ENCODE data around the gene GRIP1.
A peak's percentile ranks its signal among the peaks of the same experiment; 100 is the strongest.

GRIP1 gene

DNA sequence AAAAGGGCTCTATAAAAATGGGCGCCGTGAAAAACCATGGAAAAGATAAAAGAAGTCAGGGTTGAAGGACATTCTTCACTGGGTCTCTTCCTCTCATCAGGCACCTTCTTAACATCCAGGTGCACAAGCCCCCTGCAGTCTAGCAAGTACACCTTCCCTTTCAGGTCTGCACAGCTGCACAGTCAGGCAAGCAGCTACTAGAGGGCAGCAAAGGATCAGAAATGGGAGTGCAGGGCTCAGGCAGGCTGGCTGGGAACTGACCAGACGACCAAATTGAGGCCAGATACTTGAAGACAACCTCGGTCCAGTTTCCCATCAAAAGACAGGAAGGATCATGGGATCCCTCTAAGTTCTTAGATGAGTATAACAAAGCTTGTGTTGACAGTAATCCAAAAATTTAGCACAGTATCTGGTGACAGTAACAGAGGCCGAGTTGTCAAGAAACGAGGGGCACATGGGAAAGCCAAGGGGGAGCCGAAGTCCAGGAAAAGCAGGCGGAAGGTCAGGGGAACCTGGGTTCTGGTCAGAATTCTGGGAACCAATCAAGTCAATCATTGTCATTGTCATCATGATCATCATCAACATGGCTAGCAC is 10.1 kb upstream of the GRIP1 start:
- DNase-seq: peak; percentile 1

DNA sequence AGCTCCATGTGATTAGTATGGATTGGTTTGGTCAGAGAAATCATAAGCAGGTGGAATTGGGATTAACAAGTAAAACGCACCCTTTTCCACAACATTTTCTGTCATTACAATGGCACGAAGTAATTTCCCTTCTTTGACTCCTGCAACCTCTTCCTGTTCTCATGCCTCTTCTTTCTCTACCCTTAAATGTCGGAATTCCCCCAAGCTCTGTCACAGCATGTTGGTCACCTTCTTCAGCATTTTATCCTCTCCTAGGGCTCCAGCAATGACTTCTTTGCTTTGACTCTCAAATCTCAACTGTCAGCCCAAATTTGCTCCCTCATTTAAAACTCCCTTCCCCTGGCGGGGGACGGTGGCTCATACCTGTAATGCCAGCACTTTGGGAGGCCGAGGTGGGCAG is 5.3 kb upstream of the GRIP1 start:
- DNase-seq: no peak

DNA sequence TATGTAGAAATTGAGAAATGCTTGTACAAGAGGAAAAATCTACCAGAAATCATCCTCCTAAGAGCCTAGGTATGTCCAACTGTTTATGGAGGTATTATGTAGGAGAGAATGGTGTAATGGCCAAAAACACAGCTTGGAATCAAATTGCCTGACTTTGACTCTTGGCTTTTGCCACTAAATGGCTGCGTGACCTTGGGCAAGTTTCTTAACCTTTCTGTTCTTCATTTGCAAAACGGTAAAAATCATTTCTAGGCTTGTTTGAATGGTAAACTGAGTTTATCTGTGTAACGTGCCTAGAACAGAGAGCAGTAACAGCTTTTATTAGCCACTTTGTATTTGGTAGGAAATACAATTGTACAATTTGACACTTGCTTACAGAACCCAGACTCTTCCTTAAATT is 4.9 kb upstream of the GRIP1 start:
- DNase-seq: no peak

DNA sequence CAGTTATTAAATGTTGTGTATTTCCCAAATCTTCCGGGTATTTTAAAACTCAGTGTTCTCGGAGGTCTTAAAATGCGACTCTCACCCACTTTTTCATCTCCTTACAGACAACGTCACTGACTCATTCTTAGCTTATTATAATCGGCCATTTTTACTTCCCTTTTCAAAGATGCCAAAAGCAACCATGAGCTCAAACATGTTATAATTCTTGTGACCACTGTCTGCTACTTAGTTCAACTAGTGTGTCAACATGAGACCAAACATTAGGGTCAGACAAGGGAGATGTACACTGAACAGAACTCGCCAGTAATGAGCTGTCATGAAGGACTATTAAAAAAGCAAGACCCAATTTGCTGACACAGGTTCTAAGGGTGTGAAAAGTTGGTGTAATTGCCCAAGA is 4.2 kb upstream of the GRIP1 start:
- no peak for DNase-seq

DNA sequence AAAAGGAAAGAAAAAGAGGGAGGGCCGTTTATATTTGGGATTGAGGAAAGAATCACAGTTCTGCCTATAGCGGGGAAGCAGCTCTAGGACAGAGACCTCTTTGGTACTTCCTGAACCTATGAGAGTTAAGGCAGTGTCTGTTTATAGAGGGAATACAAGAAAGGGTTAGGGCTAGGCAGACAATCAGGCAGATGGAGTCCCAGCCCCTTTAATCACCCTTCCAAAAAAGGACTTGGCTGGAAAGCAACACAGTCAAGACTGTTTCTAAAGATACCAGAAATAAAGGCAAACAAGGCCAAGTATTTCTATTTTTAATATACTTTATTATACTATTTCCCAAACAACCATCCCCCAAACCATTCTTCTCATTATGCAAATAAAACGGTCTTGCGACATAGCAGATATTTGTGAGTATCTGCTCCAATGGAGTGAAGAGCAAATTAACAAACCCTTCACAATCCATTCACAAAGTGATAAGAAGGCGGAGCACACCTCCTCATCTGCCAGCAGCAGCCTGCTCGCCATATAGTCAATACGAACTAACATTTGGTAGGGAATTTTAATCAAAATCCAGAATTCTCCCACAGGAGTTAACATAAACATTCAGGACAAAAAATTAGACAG is 697 bp upstream of the GRIP1 start:
- no peak for DNase-seq

DNA sequence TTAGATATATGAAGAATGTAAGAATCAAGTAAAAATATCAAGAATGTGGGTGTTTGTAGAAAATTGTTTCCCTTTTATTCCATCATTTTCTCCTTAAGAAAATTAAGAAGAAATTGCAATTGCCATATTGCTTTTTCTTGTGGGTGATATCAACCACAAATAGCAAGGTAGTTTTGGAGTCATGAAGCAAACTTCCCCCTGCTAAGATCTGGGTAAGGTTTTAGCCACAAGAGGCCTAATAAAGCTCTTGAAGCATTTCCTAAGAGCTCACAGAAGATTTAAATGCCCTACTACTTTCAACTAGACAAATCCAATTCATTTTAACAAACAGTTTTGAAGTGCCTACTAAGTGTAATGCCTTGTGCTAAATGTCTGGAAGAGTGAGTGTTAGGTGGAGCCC is 2.6 kb downstream of the GRIP1 start:
- no peak for DNase-seq

DNA sequence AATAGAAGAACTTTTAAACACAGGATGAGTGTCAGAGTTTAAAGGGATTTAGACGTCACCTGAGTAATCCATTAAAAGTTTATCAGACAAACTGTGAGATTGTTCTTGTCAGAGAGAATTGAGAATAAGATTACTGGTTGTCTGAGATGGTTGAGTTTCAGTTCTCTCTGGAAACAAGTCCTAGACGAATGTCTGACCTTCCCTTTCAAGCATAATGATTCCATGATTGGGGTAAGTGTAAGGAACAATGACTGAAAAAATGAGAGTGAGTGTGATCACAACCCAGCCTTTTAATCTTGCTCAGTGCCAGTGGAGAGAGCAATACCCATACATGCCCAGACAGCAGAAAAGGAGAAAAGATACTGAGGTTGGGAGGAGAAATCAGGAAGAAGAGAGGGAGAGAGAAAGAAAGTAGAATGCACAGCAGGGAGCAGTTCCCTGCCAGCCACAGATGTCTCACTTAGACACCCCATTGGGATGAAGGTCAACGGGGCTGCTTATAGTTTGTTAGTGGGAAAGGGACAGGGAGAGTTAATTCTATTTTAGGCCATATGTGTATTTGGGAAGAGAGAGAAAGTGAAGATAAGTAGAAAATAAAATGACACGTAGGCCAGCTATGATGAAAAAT is 4.3 kb downstream of the GRIP1 start:
- DNase-seq: no peak

DNA sequence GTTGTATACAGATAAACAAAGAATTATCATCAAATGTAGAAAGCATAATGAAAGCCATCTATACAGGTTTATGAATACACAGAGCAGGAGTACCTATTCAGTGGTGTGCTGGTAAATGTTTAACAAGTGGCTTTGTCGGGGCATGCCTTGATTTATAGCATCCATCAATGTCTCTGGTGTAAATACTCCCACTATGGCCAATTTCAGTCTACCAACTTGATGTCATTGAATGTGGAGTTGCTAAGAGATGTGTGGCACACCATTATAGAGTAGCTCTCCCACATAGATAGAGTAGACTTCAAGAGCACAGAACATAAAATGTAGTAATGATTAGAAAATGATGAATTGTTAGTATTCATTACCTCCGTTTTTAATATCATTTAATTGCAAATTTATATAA is 9.3 kb downstream of the GRIP1 start:
- no peak for DNase-seq

DNA sequence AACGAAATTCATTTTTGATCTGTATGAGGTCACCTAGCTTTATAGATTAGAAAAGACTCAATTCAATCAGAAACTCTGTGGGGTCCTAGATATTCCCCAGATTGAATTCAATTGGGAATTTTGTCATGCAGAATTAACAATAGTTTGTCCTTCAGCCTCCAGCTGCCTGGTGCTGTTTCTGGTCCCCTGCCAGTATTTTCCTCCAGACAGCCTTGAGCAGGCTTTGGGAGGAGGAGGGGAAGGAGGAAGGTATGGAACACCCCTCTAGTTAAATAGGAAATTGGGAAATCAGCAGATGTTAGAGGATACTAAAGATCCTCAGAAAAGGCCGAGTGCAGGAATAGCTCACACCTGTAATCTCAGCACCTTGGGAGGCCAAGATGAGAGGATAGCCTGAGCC is 10.6 kb downstream of the GRIP1 start:
- no peak for DNase-seq

DNA sequence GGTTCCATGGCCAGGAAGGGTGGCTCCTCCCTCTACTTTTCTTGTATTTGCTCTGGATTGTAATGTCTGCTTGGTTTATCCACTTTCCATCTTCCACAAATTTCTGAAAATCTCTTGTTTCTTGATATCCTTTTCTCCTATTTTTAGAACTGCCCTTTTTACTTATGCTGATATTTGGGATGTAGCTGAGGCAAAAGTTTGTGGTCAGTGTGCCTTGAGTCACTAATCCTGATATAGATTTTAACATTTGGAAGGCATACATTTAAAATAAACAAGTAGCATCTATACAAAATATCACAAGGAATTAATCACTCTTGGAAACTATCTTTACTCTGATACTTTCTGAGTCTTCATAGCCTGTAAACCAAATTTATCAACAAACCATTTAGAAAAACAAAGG is 11.0 kb downstream of the GRIP1 start:
- no peak for DNase-seq

DNA sequence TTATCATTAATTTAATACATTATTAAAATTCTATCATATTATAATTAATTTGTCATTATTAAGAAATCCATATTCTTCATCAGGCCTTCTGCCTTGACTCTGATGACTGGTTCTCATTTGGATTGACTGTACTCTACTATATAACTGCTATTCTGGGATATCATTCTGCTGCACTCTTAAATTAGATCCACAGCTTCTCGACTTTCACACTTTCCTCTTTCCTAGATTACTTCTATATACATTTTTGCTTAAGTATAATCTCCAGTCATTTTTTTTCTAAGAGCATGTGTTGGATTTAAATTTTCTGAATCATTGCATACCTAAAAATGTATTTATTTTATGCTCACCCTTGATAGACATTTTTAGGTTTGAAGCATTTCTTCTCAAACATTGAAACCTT is 12.4 kb downstream of the GRIP1 start:
- no peak for DNase-seq

DNA sequence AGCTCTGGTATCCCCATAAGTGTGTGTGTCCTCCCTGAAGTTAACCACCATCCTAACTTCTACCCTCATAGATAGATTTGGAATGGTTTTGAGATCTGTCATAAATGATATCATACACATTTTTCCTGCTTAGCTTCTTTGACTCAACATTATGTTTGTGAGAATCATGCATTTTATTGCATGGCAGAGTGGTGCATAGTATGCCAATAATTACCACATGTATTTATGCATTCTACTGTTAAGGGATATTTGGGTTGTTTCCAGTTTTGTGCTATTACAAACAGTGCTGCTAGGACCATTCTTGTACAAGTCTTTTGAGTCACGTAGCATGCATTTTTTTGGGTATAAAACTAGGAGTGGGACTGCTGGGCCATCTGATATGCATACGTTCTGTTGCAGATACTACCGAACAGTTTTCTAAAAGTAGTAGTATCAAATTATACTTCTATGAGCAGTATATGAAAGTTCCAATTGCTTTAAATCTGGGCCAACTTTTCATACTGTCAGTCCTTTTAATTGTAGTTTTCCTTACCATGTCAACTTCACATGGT is 13.4 kb downstream of the GRIP1 start:
- DNase-seq: no peak

DNA sequence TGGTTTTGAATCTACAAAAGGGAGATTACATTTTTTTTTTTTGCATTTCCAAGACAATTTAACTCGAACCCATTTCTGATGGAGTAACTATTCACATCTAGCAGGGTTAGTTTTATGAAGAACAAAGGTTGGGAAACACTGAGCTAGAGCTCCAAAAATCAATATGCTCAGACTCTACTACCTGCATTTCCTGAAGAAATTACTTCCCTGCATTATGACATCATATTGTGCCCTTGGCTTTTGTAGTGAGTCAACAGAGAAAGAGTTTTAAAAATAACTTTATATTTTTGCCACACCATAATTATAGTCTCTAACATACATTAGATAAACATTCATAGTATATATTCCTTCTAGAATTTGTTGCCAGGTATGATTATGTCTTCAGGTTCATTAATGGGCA is 14.8 kb downstream of the GRIP1 start:
- no peak for DNase-seq

DNA sequence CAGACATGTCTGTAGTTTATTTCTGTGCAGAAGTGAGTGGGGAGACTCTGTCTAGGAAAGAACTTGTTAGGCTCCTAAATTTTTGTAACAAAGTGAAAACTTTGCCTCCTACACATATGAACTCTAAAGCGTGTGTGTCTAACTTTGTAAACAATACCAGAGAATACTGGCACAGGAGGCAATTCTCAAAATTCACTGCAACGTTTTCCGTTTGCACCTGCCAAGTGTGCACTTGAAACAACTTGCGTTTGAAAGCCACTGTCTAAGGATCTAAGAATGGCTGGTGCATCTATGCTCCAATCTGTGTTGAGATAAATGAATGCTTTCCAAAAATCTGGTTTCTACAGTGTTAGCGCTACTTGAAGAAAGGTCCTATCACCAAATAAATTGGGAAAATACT is 15.3 kb downstream of the GRIP1 start:
- DNase-seq: no peak

DNA sequence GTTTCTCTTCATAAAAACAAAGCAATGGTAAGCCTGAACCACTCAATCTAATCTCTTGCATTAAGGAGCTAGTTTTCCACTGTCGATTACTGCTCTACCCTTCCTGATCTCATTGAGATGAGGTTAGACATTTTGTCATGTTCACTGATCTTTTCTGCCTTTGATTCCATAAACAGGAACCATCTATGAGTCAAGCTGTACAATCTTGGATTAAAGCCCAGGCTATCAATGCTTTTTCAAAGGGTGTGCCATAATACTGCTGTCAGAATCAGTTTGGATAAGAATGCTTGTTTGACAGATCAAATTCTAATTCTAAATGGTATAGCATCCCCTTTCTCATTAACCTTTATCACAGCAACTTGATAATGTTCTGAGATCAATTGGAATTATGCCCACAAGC is 16.1 kb downstream of the GRIP1 start:
- DNase-seq: no peak

DNA sequence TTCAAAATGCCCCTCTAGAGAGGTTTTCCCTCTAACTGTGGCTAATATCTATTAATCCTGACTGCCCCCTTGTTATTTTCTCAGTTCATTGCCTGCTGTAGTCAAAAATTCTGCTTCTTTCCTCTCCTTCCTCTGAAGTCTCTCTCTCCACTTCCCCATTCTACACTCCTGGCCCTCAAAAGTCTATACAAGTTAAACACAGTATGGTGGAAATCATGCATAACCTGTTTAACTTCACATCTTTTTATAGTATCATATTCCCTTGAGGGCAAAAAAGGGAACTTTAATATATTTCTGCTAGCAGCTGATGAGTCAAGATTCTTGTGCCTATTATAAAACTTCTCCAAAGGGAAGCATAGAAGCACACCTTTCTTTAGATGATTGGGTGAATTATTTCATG is 16.7 kb downstream of the GRIP1 start:
- DNase-seq: no peak

DNA sequence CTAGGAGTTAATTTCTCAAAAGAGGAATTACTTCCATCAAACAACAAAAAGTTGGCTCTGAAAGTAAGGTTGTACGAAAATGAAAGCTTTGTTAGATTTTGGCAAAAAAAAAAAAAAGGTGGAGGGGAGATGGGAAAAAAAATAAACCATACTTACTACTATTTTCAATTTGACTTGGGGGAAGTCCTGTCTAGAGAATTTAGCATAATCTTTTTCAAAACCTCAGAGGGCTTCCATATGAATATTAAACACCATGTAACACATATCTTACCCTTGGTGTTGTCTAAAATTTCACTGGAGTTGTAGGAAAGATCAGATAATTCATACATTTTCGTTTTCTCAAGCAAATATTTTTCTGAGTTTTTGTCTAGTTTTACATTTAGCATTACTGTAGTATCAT is 17.5 kb downstream of the GRIP1 start:
- DNase-seq: no peak

DNA sequence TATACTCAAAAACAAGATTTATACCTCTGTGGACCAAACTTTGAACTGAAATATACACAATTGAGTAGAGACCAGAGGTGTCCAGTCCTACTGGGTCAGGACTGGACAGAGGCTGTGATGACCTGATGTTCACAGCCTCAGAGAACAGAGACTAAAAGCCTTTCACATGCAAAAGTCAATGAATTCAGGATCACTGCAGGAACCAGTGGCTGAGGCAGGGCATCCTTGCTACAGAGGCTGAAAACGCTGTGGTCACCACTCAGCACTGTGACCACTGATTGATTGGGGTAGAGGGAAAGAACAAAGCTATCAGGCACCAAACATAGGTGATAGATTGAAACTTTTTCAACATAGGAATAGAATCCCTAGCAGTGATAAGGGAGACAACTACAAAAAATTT is 25.1 kb downstream of the GRIP1 start:
- DNase-seq: no peak

DNA sequence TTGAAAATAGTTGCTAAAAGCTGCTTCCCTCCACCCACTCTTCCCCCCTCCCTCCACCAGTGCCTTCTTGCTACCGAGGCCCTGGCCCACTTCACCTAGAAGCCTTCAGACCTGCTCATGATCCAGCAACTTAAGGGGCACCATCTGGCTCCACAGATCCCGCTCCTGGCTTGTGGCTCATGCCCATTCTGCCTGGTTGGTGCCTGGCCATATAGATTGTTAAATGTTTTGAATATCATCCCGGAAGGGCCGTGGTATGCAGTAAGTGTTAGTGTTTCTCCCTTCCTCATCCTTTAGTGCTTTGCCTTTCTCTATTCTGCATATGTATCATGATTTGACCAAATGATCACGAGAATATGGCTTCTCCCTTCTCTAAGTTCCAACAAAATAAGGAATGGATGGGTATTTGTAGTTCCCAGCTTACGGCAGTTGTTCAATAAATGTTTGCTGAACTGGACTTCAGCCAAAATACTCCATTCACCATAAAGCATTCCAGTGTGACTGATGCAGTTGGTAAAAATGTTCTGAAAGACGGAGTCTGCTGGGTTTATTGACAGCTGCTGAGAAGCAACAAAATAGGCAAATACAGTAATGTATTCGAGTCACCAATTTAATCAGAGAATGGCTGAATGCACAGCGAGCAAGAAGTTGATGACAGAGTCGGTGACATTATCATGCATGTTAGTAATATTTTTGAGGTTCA is 30.7 kb downstream of the GRIP1 start:
- DNase-seq: no peak

DNA sequence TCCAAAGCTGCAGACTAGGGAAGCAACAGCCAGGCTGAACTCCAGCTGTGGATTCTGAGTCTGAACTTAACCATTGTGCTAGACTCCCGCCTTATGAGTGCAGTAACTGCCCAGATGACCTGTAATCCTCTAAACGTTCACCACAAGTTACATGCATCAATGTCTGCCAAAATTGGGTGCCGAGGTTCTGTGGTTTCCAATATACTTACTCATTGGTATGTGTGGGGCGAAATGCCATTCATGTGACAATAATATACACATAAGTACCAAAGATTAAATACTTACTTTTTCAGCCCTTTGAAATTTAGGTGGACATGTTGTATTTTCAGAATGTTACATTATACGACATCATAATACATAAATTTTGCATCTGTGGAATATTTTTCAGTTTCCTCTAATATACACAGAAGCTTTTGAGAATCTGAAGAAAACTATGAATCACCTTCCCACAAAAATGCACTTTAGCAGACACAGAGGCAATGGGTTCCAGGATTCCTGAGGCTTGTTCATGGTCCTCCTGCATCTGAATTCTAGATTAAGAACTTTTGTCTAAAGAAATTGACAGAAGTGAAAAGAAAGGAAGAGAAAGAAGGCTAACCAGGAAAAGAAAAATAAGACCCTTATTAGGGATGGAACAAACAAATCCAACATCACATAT is 31.7 kb downstream of the GRIP1 start:
- DNase-seq: no peak

DNA sequence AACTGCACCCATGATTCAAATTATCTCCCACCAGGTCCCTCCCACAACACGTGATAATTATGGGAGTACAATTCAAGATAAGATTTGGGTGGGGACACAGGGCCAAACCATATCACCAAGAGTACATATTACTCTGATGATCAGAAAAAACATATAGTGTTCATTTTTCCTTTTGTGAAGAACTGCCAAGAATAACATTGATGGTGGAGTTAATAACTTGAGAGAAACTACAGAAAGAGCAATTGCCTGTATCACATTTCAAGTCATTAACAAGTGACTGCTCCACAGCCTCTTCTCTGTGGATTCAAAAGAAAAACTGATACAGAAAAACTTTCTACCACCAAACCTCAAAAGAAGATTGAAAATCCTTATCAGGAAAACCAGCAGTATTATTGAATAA is 34.7 kb downstream of the GRIP1 start:
- DNase-seq: no peak

DNA sequence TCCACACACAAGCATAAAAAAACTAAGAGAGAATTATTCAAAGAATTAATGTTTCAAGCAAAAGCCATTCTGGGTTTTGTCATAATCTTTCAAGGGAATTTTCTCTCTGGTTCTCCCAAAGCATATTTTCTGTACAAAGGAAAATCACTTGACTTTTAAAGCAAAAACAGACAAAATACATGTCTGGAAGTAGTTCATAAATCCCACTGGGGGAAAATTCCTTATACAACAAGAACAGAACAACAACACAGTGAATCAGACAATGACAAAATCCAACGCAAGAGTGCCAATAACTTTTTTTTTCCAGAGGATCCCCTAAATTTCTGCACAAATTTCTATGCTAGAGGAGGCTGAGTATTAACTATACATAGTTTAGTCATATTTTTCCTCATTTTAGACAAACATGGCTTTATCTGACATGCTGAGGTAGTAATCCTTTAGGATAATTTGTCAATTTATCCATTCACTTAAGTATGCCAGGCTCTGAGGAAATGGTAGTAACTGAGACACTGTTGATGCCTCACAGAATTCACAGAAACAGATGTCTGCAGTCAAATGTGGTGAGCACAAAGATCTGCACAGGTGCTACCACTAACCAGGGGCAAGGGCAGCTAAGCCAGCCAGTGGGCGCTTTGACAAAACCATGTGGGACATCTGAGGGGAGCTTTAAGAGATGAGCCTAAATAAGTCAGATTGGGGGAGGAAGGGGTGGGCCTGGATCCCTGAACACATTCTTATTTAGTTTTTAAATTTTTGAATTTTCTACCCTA is 38.0 kb downstream of the GRIP1 start:
- no peak for DNase-seq

DNA sequence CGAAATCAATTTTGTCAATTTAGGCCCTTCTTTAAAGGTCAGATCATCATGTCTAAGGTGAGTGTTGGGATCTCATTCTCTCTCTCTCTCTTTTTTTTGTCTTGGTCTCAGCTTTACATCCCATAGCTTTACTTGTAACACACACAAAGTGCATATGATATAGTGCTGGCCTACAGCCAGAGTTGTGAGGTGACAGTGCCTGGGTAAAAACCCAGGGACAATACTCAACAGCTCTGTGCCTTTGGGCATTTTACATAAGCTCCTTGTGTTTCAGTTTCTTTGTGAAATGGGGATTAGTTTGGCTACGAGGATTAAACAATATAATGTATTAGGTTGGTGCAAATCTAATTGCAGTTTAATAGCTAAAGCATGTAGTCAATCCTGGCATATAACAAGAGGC is 40.2 kb downstream of the GRIP1 start:
- DNase-seq: no peak
